H9 (cell line): ENCODE results near the gene ZNF425. TPM values are rescaled to one million over a fixed set of nuclear protein-coding genes. Genes with fewer than 3 reads are reported as not detected.

Experiments
- DNase-seq: peaks from one replicate; pipeline ENCODE4 v3.0.0-alpha.2; 2017
- H2AFZ ChIP-seq: one replicate; pipeline ENCODE4 v1.6.1; 2013; ENCODE audit warnings: mild to moderate bottlenecking, low read length, control low read depth, moderate library complexity
- H2AK5ac ChIP-seq: 2 replicates; pipeline ENCODE4 v1.6.1; 2013; ENCODE audit warnings: low read length, control low read depth, mixed read lengths; ENCODE audit not compliant: insufficient read length
- H2BK120ac ChIP-seq: one replicate; pipeline ENCODE4 v1.6.1; 2013; ENCODE audit warnings: low read depth, mild to moderate bottlenecking, low read length, control low read depth, inconsistent platforms; ENCODE audit not compliant: poor library complexity, severe bottlenecking
- H2BK12ac ChIP-seq: 2 replicates; pipeline ENCODE4 v1.6.1; 2013; ENCODE audit warnings: low read length, control low read depth, mixed read lengths, low read depth; ENCODE audit not compliant: insufficient read length
- H2BK15ac ChIP-seq: 2 replicates; pipeline ENCODE4 v1.6.1; 2013; ENCODE audit warnings: low read depth, low read length, control low read depth
- H2BK20ac ChIP-seq: one replicate; pipeline ENCODE4 v1.6.1; 2013; ENCODE audit warnings: low read depth, mild to moderate bottlenecking, low read length, control low read depth, inconsistent platforms; ENCODE audit not compliant: poor library complexity, severe bottlenecking
- H2BK5ac ChIP-seq: 2 replicates; pipeline ENCODE4 v1.6.1; 2013; ENCODE audit warnings: low read length, control low read depth, mixed read lengths; ENCODE audit not compliant: insufficient read length
- H3K14ac ChIP-seq: 2 replicates; pipeline ENCODE4 v1.6.1; 2013; ENCODE audit warnings: low read length, control low read depth; ENCODE audit not compliant: insufficient read depth
- H3K18ac ChIP-seq: 2 replicates; pipeline ENCODE4 v1.6.1; 2013; ENCODE audit warnings: low read depth, mild to moderate bottlenecking, mixed read lengths, low read length, control low read depth; ENCODE audit not compliant: insufficient read length
- H3K23ac ChIP-seq: 2 replicates; pipeline ENCODE4 v1.6.1; 2013; ENCODE audit warnings: low read length, control low read depth, mixed read lengths, low read depth; ENCODE audit not compliant: insufficient read length
- H3K23me2 ChIP-seq: 2 replicates; pipeline ENCODE4 v1.6.1; 2013; ENCODE audit warnings: low read depth, mild to moderate bottlenecking, mixed read lengths, low read length, control low read depth; ENCODE audit not compliant: insufficient read length, poor library complexity, severe bottlenecking
- H3K27ac ChIP-seq: 2 replicates; pipeline ENCODE4 v1.5.1; 2013; ENCODE audit warnings: low read length, control low read depth, mixed read lengths, low read depth; ENCODE audit not compliant: insufficient read length
- H3K27me3 ChIP-seq: 2 replicates; pipeline ENCODE4 v1.6.1; 2013; ENCODE audit warnings: low read length, control low read depth, inconsistent platforms; ENCODE audit not compliant: insufficient read depth
- H3K4ac ChIP-seq: 2 replicates; pipeline ENCODE4 v1.6.1; 2013; ENCODE audit warnings: low read depth, mild to moderate bottlenecking, control low read depth, inconsistent platforms, low read length, moderate library complexity
- H3K4me1 ChIP-seq: 2 replicates; pipeline ENCODE4 v1.6.1; 2013; ENCODE audit warnings: low read length, control low read depth, inconsistent platforms; ENCODE audit not compliant: insufficient read depth
- H3K4me2 ChIP-seq: 2 replicates; pipeline ENCODE4 v1.6.1; 2013; ENCODE audit warnings: low read length, control low read depth, mixed read lengths; ENCODE audit not compliant: insufficient read length, insufficient read depth
- H3K56ac ChIP-seq: 2 replicates; pipeline ENCODE4 v1.6.1; 2013; ENCODE audit warnings: low read depth, mild to moderate bottlenecking, mixed read lengths, low read length, control low read depth; ENCODE audit not compliant: insufficient read length
- H3K79me1 ChIP-seq: 2 replicates; pipeline ENCODE4 v1.6.1; 2013; ENCODE audit warnings: low read depth, mild to moderate bottlenecking, moderate library complexity, low read length, control low read depth, inconsistent platforms; ENCODE audit not compliant: insufficient read depth, poor library complexity, severe bottlenecking
- H3K79me2 ChIP-seq: 2 replicates; pipeline ENCODE4 v1.6.1; 2013; ENCODE audit warnings: low read length, control low read depth, inconsistent platforms; ENCODE audit not compliant: insufficient read depth
- H3K9ac ChIP-seq: 2 replicates; pipeline ENCODE4 v1.6.1; 2013; ENCODE audit warnings: low read length, control low read depth, mixed read lengths; ENCODE audit not compliant: insufficient read length; ENCODE audit errors: extremely low read depth
- H3K9me3 ChIP-seq: one replicate; pipeline ENCODE4 v1.6.1; 2013; ENCODE audit warnings: low read depth, low read length, inconsistent platforms; ENCODE audit not compliant: control insufficient read depth
- H3T11ph ChIP-seq: one replicate; pipeline ENCODE4 v1.6.1; 2013; ENCODE audit warnings: mild to moderate bottlenecking, low read length, control low read depth, inconsistent platforms
- H4K20me1 ChIP-seq: one replicate; pipeline ENCODE4 v1.6.1; 2013; ENCODE audit not compliant: control insufficient read depth, insufficient read length, insufficient read depth
- H4K5ac ChIP-seq: 2 replicates; pipeline ENCODE4 v1.6.1; 2013; ENCODE audit warnings: low read depth, mild to moderate bottlenecking, mixed read lengths, low read length, control low read depth; ENCODE audit not compliant: insufficient read length
- H4K8ac ChIP-seq: replicated peaks from 2 replicates; pipeline ENCODE4 v1.6.1; 2013; ENCODE audit warnings: low read length, control low read depth, mixed read lengths, low read depth; ENCODE audit not compliant: insufficient read length
- H4K91ac ChIP-seq: 2 replicates; pipeline ENCODE4 v1.6.1; 2013; ENCODE audit warnings: low read depth, mild to moderate bottlenecking, moderate library complexity, mixed read lengths, low read length, control low read depth; ENCODE audit not compliant: insufficient read length
- H3K27ac Mint-ChIP-seq, 3 experiments: 2 replicates in 2 of 3; 3 replicates in 1 of 3; pipeline ENCODE4 v1.8.0; 2020 to 2021; ENCODE audit warnings: mixed read lengths in 3 of 3, mild to moderate bottlenecking in 1 of 3, moderate library complexity in 1 of 3
- H3K27me3 Mint-ChIP-seq: 2 replicates; pipeline ENCODE4 v1.8.0; 2021; ENCODE audit warnings: low read depth, mild to moderate bottlenecking, moderate library complexity, mixed read lengths
- H3K36me3 Mint-ChIP-seq, 3 experiments: 2 replicates in 2 of 3; 3 replicates in 1 of 3; pipeline ENCODE4 v1.8.0; 2020 to 2021; ENCODE audit warnings: low read depth in 3 of 3, mixed read lengths in 3 of 3; ENCODE audit not compliant: insufficient read depth in 1 of 3
- H3K4me1 Mint-ChIP-seq, 2 experiments: 2 replicates each; pipeline ENCODE4 v1.8.0; 2020; ENCODE audit warnings: mixed read lengths in 2 of 2
- H3K4me3 Mint-ChIP-seq, 2 experiments: 2 replicates in 1 of 2; 3 replicates in 1 of 2; pipeline ENCODE4 v1.8.0; 2020 to 2021; ENCODE audit warnings: mild to moderate bottlenecking in 2 of 2, mixed read lengths in 2 of 2, moderate library complexity in 1 of 2
- H3K9me3 Mint-ChIP-seq, 2 experiments: 2 replicates in 1 of 2; 3 replicates in 1 of 2; pipeline ENCODE4 v1.8.0; 2020; ENCODE audit warnings: mild to moderate bottlenecking in 2 of 2, mixed read lengths in 2 of 2, moderate library complexity in 1 of 2
- CTCF ChIP-seq: fragments of 200-600 bp; sonication (generic); conservative IDR thresholded peaks from 3 replicates; pipeline ENCODE4 v1.8.0; 2021; ENCODE audit warnings: antibody characterized with exemption, mild to moderate bottlenecking
- WGBS: extraction: QIAGEN DNeasy Blood & Tissue Kit; methylation state at CpG from one replicate; pipeline ENCODE4 v1.1.7; 2013; ENCODE audit warnings: missing lambda C conversion rate, low lambda C conversion rate, mixed read lengths; ENCODE audit not compliant: insufficient read length; ENCODE audit errors: extremely low coverage; 5-methylcytosine and 5-hydroxymethylcytosine counted together
- total RNA-seq: library from RNA; stranded (reverse); gene quantifications from 2 replicates; pipeline ENCODE4 v1.2.1, GENCODE V29; 2021

Gene ZNF425
- total RNA-seq, 1 experiment from 2014 or later, result 5.4 TPM

DNA sequence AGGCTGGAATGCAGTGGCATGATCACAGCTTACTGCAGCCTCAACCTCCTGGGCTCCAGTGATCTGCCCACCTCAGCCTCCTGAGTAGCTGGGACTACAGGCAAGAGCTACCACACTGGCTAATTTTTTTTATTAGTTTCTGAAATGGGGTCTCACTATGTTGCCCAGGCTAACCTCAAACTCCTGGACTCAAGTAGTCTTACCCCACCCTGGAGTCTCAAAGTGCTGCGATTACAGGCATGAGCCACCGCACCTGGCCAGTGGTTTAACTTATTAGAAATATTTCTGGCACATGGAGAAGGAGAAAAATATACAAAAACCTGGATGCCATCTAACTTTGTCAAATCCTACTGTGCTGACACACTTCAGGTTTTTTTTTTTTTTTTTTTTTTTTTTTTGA lies 50.8 kb downstream of the ZNF425 start:
- H4K20me1 ChIP-seq, result no peaks in the 10 kb centered on the region
- no peak overlapping the region for H3K18ac ChIP-seq
- H3K9ac ChIP-seq, result no peak overlapping the region
- no peak overlapping the region for H4K8ac ChIP-seq
- H3K79me1 ChIP-seq, result no peaks in the 10 kb centered on the region
- no peak overlapping the region for H2AK5ac ChIP-seq
- WGBS, result no CpG with 5 or more reads among the region's 2 CpGs
- no peak for DNase-seq
- H3K27me3 Mint-ChIP-seq, result no peaks in the 10 kb centered on the region
- H3K56ac ChIP-seq, result no peak overlapping the region
- peaks cover 2% of the 10 kb centered on the region in 2 experiments; a peak in 1 of 4 replicates for H3K4me1 Mint-ChIP-seq
- TF ChIP-seq CTCF, result no peak
- H3K23me2 ChIP-seq, result no peaks in the 10 kb centered on the region
- no peak overlapping the region for H3K4me3 Mint-ChIP-seq
- no peak overlapping the region for H3K27ac ChIP-seq
- H3K23ac ChIP-seq, result no peak overlapping the region
- H3K4me2 ChIP-seq, result no peak overlapping the region
- H2BK12ac ChIP-seq, result no peak overlapping the region
- H3K9me3 Mint-ChIP-seq, result no peaks in the 10 kb centered on the region
- no peak overlapping the region for H2BK120ac ChIP-seq
- H2BK15ac ChIP-seq, result no peak overlapping the region
- H4K91ac ChIP-seq, result no peak overlapping the region
- H3K4me1 ChIP-seq, result no peaks in the 10 kb centered on the region
- H3K36me3 Mint-ChIP-seq, result peaks cover 25 to 66% (median 62%) of the 10 kb centered on the region in 3 experiments
- H3K27ac Mint-ChIP-seq, result no peak overlapping the region
- H3K14ac ChIP-seq, result no peak overlapping the region
- no peak overlapping the region for H4K5ac ChIP-seq
- no peaks in the 10 kb centered on the region for H3K9me3 ChIP-seq
- no peak overlapping the region for H3T11ph ChIP-seq
- H3K27me3 ChIP-seq, result no peaks in the 10 kb centered on the region
- H2BK20ac ChIP-seq, result no peak overlapping the region
- H3K4ac ChIP-seq, result no peak overlapping the region
- no peak overlapping the region for H2BK5ac ChIP-seq
- no peak overlapping the region for H2AFZ ChIP-seq
- no peaks in the 10 kb centered on the region for H3K79me2 ChIP-seq
